ENCODE results near the gene TRIM45. TPM values are rescaled to one million over a fixed set of nuclear protein-coding genes. Genes with fewer than 3 reads are reported as not detected.

TRIM45 gene
- total RNA-seq, 4 donors from 2014 or later: 1.8 to 28.9 (median 4.4) TPM

- Histone ChIP-seq H3K4me3 (no peak overlapping the region), H3K27me3 (no peaks in the 10 kb centered on the region), H3K9me3 (no peaks in the 10 kb centered on the region), H3K4me1 (no peaks in the 10 kb centered on the region), H3K36me3 (no peaks in the 10 kb centered on the region), H3K27ac (no peak overlapping the region)
- no peak for DNase-seq
- TF ChIP-seq, protein P1, sequence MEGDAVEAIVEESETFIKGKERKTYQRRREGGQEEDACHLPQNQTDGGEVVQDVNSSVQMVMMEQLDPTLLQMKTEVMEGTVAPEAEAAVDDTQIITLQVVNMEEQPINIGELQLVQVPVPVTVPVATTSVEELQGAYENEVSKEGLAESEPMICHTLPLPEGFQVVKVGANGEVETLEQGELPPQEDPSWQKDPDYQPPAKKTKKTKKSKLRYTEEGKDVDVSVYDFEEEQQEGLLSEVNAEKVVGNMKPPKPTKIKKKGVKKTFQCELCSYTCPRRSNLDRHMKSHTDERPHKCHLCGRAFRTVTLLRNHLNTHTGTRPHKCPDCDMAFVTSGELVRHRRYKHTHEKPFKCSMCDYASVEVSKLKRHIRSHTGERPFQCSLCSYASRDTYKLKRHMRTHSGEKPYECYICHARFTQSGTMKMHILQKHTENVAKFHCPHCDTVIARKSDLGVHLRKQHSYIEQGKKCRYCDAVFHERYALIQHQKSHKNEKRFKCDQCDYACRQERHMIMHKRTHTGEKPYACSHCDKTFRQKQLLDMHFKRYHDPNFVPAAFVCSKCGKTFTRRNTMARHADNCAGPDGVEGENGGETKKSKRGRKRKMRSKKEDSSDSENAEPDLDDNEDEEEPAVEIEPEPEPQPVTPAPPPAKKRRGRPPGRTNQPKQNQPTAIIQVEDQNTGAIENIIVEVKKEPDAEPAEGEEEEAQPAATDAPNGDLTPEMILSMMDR (IDR thresholded peaks at IDR 0.05): no peak
- TF ChIP-seq POLR2A (IDR thresholded peaks at IDR 0.05): no peak
Observed at GRCh38 chr1:117138561-117138960, 17.0 kb upstream of the TRIM45 start.

DNA sequence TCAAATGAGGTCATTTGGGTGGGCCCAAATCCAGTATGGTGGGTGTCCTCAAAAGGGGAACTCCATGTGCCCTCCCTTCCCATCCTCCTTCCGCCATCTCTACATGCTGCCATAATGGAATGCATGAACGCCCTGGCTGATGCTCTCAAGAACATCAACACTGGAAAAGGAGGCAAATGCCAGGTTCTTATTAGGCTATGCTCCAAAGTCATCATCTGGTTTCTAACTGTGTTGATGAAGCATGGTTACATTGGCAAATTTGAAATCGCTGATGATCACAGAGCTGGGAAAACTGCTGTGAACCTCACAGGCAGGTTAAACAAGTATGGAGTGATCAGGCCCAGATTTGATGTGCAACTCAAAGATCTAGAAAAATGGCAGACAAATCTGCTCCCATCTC is 16.6 kb upstream of the TRIM45 start:
- Histone ChIP-seq H3K4me1 (no peaks in the 10 kb centered on the region), H3K27ac (no peak overlapping the region), H3K4me3 (no peak overlapping the region), H3K27me3 (no peaks in the 10 kb centered on the region), H3K9me3 (no peaks in the 10 kb centered on the region), H3K36me3 (no peaks in the 10 kb centered on the region)
- no peak for DNase-seq
- TF ChIP-seq, protein P1 (IDR thresholded peaks at IDR 0.05): no peak
- no peak for TF ChIP-seq POLR2A (IDR thresholded peaks at IDR 0.05)

- DNase-seq: no peak
- Histone ChIP-seq H3K36me3 (no peaks in the 10 kb centered on the region), H3K9me3 (no peaks in the 10 kb centered on the region), H3K4me3 (no peak overlapping the region), H3K4me1 (no peaks in the 10 kb centered on the region), H3K27ac (no peak overlapping the region), H3K27me3 (no peaks in the 10 kb centered on the region)
- TF ChIP-seq POLR2A (IDR thresholded peaks at IDR 0.05): no peak
- TF ChIP-seq, protein P1 (IDR thresholded peaks at IDR 0.05): no peak
Observed at GRCh38 chr1:117137281-117137855, 15.8 kb upstream of the TRIM45 start.

GRCh38 chr1:117136749-117137148 is 15.2 kb upstream of the TRIM45 start:
- H3K4me1 ChIP-seq: no peaks in the 10 kb centered on the region
- H3K4me3 ChIP-seq: no peak overlapping the region
- no peak overlapping the region for H3K27ac ChIP-seq
- no peaks in the 10 kb centered on the region for H3K36me3 ChIP-seq
- no peak for TF ChIP-seq POLR2A (IDR thresholded peaks at IDR 0.05)
- TF ChIP-seq, protein P1 (IDR thresholded peaks at IDR 0.05): no peak
- no peaks in the 10 kb centered on the region for H3K9me3 ChIP-seq
- DNase-seq: no peak
- H3K27me3 ChIP-seq: no peaks in the 10 kb centered on the region

- DNase-seq: no peak
- H3K9me3 ChIP-seq: no peaks in the 10 kb centered on the region
- no peak overlapping the region for H3K27ac ChIP-seq
- TF ChIP-seq, protein P1 (IDR thresholded peaks at IDR 0.05): no peak
- TF ChIP-seq POLR2A (IDR thresholded peaks at IDR 0.05): no peak
- no peaks in the 10 kb centered on the region for H3K4me1 ChIP-seq
- no peak overlapping the region for H3K4me3 ChIP-seq
- no peaks in the 10 kb centered on the region for H3K27me3 ChIP-seq
- no peaks in the 10 kb centered on the region for H3K36me3 ChIP-seq
Observed at GRCh38 chr1:117135329-117135728, 13.8 kb upstream of the TRIM45 start.

- no peak for TF ChIP-seq POLR2A (IDR thresholded peaks at IDR 0.05)
- TF ChIP-seq, protein P1 (IDR thresholded peaks at IDR 0.05): no peak
- Histone ChIP-seq H3K4me1 (no peaks in the 10 kb centered on the region), H3K9me3 (no peaks in the 10 kb centered on the region), H3K36me3 (no peaks in the 10 kb centered on the region), H3K4me3 (no peak overlapping the region), H3K27me3 (no peaks in the 10 kb centered on the region), H3K27ac (no peak overlapping the region)
- no peak for DNase-seq
Observed at GRCh38 chr1:117130526-117130925, 9.0 kb upstream of the TRIM45 start.
